Trophoblast cell (in vitro differentiated cells and primary cell): Measurements from ENCODE around the gene TMEM82. TPM values are rescaled to one million over a fixed set of nuclear protein-coding genes. Genes with fewer than 3 reads are reported as not detected.

Experiments used
- DNase-seq, 2 donors: peaks; one replicate each; pipeline ENCODE4 v3.0.0-alpha.2; 2016
- H2AFZ ChIP-seq: 2 replicates; pipeline ENCODE4 v1.6.1; 2013; ENCODE audit warnings: low read length, moderate library complexity, mild to moderate bottlenecking; ENCODE audit not compliant: insufficient read depth, poor library complexity
- H2AK5ac ChIP-seq: 2 replicates; pipeline ENCODE4 v1.6.1; 2013; ENCODE audit warnings: mild to moderate bottlenecking, low read length
- H2BK120ac ChIP-seq: 2 replicates; pipeline ENCODE4 v1.6.1; 2013; ENCODE audit warnings: low read length, mild to moderate bottlenecking, moderate library complexity; ENCODE audit not compliant: insufficient read depth, poor library complexity
- H2BK12ac ChIP-seq: 2 replicates; pipeline ENCODE4 v1.6.1; 2013; ENCODE audit warnings: mild to moderate bottlenecking, low read length, moderate library complexity
- H2BK5ac ChIP-seq: 2 replicates; pipeline ENCODE4 v1.6.1; 2013; ENCODE audit warnings: low read length, low read depth, moderate library complexity, mild to moderate bottlenecking; ENCODE audit not compliant: poor library complexity
- H3K14ac ChIP-seq: 2 replicates; pipeline ENCODE4 v1.6.1; 2013; ENCODE audit warnings: mild to moderate bottlenecking, low read length
- H3K18ac ChIP-seq: 2 replicates; pipeline ENCODE4 v1.6.1; 2013; ENCODE audit warnings: mild to moderate bottlenecking, low read length
- H3K23ac ChIP-seq: 2 replicates; pipeline ENCODE4 v1.6.1; 2013; ENCODE audit warnings: low read length
- H3K27ac ChIP-seq: 2 replicates; pipeline ENCODE4 v1.5.1; 2013; ENCODE audit warnings: low read depth, mild to moderate bottlenecking, inconsistent platforms, low read length, moderate library complexity
- H3K27me3 ChIP-seq: 2 replicates; pipeline ENCODE4 v1.6.1; 2013; ENCODE audit warnings: inconsistent platforms, mild to moderate bottlenecking, low read length, moderate library complexity; ENCODE audit not compliant: insufficient read depth
- H3K36me3 ChIP-seq, 2 experiments: 1 replicate in 1 of 2; 2 replicates in 1 of 2; pipeline ENCODE4 v1.6.1; 2013; ENCODE audit warnings: low read length in 2 of 2, mild to moderate bottlenecking in 2 of 2, moderate library complexity in 1 of 2; ENCODE audit not compliant: insufficient read depth in 2 of 2, control insufficient read depth in 1 of 2
- H3K4ac ChIP-seq: 2 replicates; pipeline ENCODE4 v1.6.1; 2013; ENCODE audit warnings: low read depth, mild to moderate bottlenecking, low read length, moderate library complexity
- H3K4me1 ChIP-seq, 2 experiments: 1 replicate in 1 of 2; 2 replicates in 1 of 2; pipeline ENCODE4 v1.6.1; 2013; ENCODE audit warnings: low read length in 2 of 2, mild to moderate bottlenecking in 2 of 2, moderate library complexity in 1 of 2; ENCODE audit not compliant: insufficient read depth in 2 of 2, control insufficient read depth in 1 of 2
- H3K4me2 ChIP-seq: 2 replicates; pipeline ENCODE4 v1.6.1; 2013; ENCODE audit warnings: inconsistent platforms, mild to moderate bottlenecking, low read length, moderate library complexity
- H3K4me3 ChIP-seq: 2 replicates; pipeline ENCODE4 v1.5.1; 2013; ENCODE audit warnings: mild to moderate bottlenecking, low read depth, low read length, inconsistent platforms
- H3K79me1 ChIP-seq: one replicate; pipeline ENCODE4 v1.6.1; 2013; ENCODE audit warnings: low read length
- H3K79me2 ChIP-seq: 2 replicates; pipeline ENCODE4 v1.6.1; 2013; ENCODE audit warnings: low read length, mild to moderate bottlenecking; ENCODE audit not compliant: control insufficient read depth, insufficient read depth, poor library complexity
- H3K9ac ChIP-seq: 2 replicates; pipeline ENCODE4 v1.6.1; 2013; ENCODE audit warnings: mild to moderate bottlenecking, low read length
- H3K9me3 ChIP-seq: 2 replicates; pipeline ENCODE4 v1.6.1; 2013; ENCODE audit warnings: low read depth, mild to moderate bottlenecking, control low read depth, inconsistent platforms, low read length; ENCODE audit not compliant: insufficient read depth
- H4K12ac ChIP-seq: 2 replicates; pipeline ENCODE4 v1.6.1; 2013; ENCODE audit warnings: low read depth, mild to moderate bottlenecking, low read length, moderate library complexity
- H4K8ac ChIP-seq: 2 replicates; pipeline ENCODE4 v1.6.1; 2013; ENCODE audit warnings: low read depth, mild to moderate bottlenecking, low read length, moderate library complexity
- H4K91ac ChIP-seq: one replicate; pipeline ENCODE4 v1.6.1; 2013; ENCODE audit warnings: low read depth, mild to moderate bottlenecking, low read length, moderate library complexity
- WGBS: extraction: QIAGEN DNeasy Blood & Tissue Kit; methylation state at CpG from one replicate; pipeline ENCODE4 v1.1.7; 2013; ENCODE audit warnings: missing lambda C conversion rate; ENCODE audit not compliant: insufficient read length, insufficient coverage; ENCODE audit errors: extremely low coverage; 5-methylcytosine and 5-hydroxymethylcytosine counted together
- polyA plus RNA-seq: library from polyadenylated mRNA; stranded (reverse); fragments of 200-250 nt; gene quantifications from 2 replicates; pipeline ENCODE4 v1.2.3, GENCODE V29; 2013

Gene TMEM82
- 0.06 and 0.08 TPM in 2 replicates for polyA plus RNA-seq

GRCh38 chr1:15742339-15742801 lies at the start of gene TMEM82:
TMEM82 (plus strand) TSS chr1:15742499; CDS start chr1:15742560, 61 bp downstream.
- no peak within 1 kb of the TSS for H3K9ac ChIP-seq
- no peak within 1 kb of the TSS for H4K91ac ChIP-seq
- no peak within 1 kb of the TSS for H3K23ac ChIP-seq
- H3K4ac ChIP-seq, result no peak within 1 kb of the TSS
- no CpG with 5 or more reads among the region's 14 CpGs for WGBS
- H3K27me3 ChIP-seq, result no peaks in the 10 kb centered on the region
- no peak within 1 kb of the TSS for H3K4me2 ChIP-seq
- no peaks in the 10 kb centered on the region for H3K36me3 ChIP-seq
- no peak within 1 kb of the TSS for H2BK5ac ChIP-seq
- H2BK12ac ChIP-seq, result peak within 1 kb of the TSS; percentile 23
- H2BK120ac ChIP-seq, result no peak within 1 kb of the TSS
- no peak within 1 kb of the TSS for H3K4me3 ChIP-seq
- DNase-seq, result no peak
- peaks cover 4% of the 10 kb centered on the region in 2 experiments for H3K4me1 ChIP-seq
- no peaks in the 10 kb centered on the region for H3K79me2 ChIP-seq
- no peak within 1 kb of the TSS for H4K8ac ChIP-seq
- no peak within 1 kb of the TSS for H3K18ac ChIP-seq
- no peak within 1 kb of the TSS for H2AFZ ChIP-seq
- no peaks in the 10 kb centered on the region for H3K9me3 ChIP-seq
- no peak within 1 kb of the TSS for H3K14ac ChIP-seq
- no peaks in the 10 kb centered on the region for H3K79me1 ChIP-seq
- H4K12ac ChIP-seq, result no peak within 1 kb of the TSS
- no peak within 1 kb of the TSS for H2AK5ac ChIP-seq
- no peak within 1 kb of the TSS for H3K27ac ChIP-seq

- Histone ChIP-seq H3K36me3 (peaks cover 7 to 10% of the 10 kb centered on the region in 2 experiments), H3K23ac (no peak overlapping the region), H3K14ac (no peak overlapping the region), H3K9me3 (no peaks in the 10 kb centered on the region), H3K4me3 (no peak overlapping the region), H2BK120ac (no peak overlapping the region), H3K18ac (peak overlapping the region; percentile 23), H4K8ac (no peak overlapping the region), H3K79me1 (no peaks in the 10 kb centered on the region), H3K4me1 (peaks cover 0 to 2% of the 10 kb centered on the region in 2 experiments), H3K4ac (peak overlapping the region; percentile 73), H3K79me2 (peaks cover 12% of the 10 kb centered on the region), H3K27me3 (no peaks in the 10 kb centered on the region), H2BK12ac (no peak overlapping the region), H4K12ac (no peak overlapping the region), H2AFZ (no peak overlapping the region), H2BK5ac (no peak overlapping the region), H2AK5ac (no peak overlapping the region), H3K27ac (no peak overlapping the region), H3K4me2 (no peak overlapping the region), H4K91ac (no peak overlapping the region), H3K9ac (no peak overlapping the region)
- no CpG with 5 or more reads among the region's 5 CpGs for WGBS
- no peak for DNase-seq
Measured at GRCh38 chr1:15693371-15693770, 48.9 kb upstream of the TMEM82 start.

- no peak overlapping the region for H2BK5ac ChIP-seq
- H3K27me3 ChIP-seq, result no peaks in the 10 kb centered on the region
- no peaks in the 10 kb centered on the region for H3K79me1 ChIP-seq
- H3K27ac ChIP-seq, result no peak overlapping the region
- DNase-seq, result no peak
- no peak overlapping the region for H3K14ac ChIP-seq
- no peak overlapping the region for H2AK5ac ChIP-seq
- no peak overlapping the region for H3K23ac ChIP-seq
- no peak overlapping the region for H4K8ac ChIP-seq
- no peak overlapping the region for H2AFZ ChIP-seq
- no peak overlapping the region for H3K9ac ChIP-seq
- H3K9me3 ChIP-seq, result peaks cover 2% of the 10 kb centered on the region
- peaks cover 6 to 9% of the 10 kb centered on the region in 2 experiments for H3K36me3 ChIP-seq
- H2BK12ac ChIP-seq, result no peak overlapping the region
- no peak overlapping the region for H2BK120ac ChIP-seq
- H3K4ac ChIP-seq, result no peak overlapping the region
- no peak overlapping the region for H3K4me2 ChIP-seq
- H4K91ac ChIP-seq, result no peak overlapping the region
- H3K4me3 ChIP-seq, result no peak overlapping the region
- no CpG with 5 or more reads among the region's 10 CpGs for WGBS
- H3K18ac ChIP-seq, result no peak overlapping the region
- H4K12ac ChIP-seq, result no peak overlapping the region
- no peaks in the 10 kb centered on the region for H3K4me1 ChIP-seq
- peaks cover 7% of the 10 kb centered on the region for H3K79me2 ChIP-seq
Measured at GRCh38 chr1:15696956-15697521, 45.3 kb upstream of the TMEM82 start.

- Histone ChIP-seq H3K27me3 (no peaks in the 10 kb centered on the region), H2BK120ac (no peak overlapping the region), H3K4me2 (no peak overlapping the region), H3K14ac (no peak overlapping the region), H4K8ac (no peak overlapping the region), H3K23ac (no peak overlapping the region), H3K9me3 (peaks cover 3% of the 10 kb centered on the region), H2AK5ac (no peak overlapping the region), H2AFZ (no peak overlapping the region), H3K4me1 (peaks cover 0 to 5% of the 10 kb centered on the region in 2 experiments), H2BK12ac (no peak overlapping the region), H3K18ac (no peak overlapping the region), H2BK5ac (no peak overlapping the region), H4K91ac (no peak overlapping the region), H3K27ac (no peak overlapping the region), H3K9ac (no peak overlapping the region), H3K36me3 (peaks cover 8 to 10% of the 10 kb centered on the region in 2 experiments), H3K4ac (no peak overlapping the region), H3K79me1 (no peaks in the 10 kb centered on the region), H4K12ac (no peak overlapping the region), H3K79me2 (peaks cover 7% of the 10 kb centered on the region), H3K4me3 (no peak overlapping the region)
- WGBS, result no CpG with 5 or more reads among the region's 2 CpGs
- DNase-seq, result no peak
Measured at GRCh38 chr1:15698201-15698600, 44.1 kb upstream of the TMEM82 start.
